ENCODE results near the gene PTPN13. TPM values are rescaled to one million over a fixed set of nuclear protein-coding genes. Genes with fewer than 3 reads are reported as not detected.
A peak's percentile ranks its signal among the peaks of the same experiment; 100 is the strongest.

Gene PTPN13
- 10 to 100 TPM; 36.3 to 49.6 (median 41.3) TPM for total RNA-seq

- H3K27ac ChIP-seq: peak within 1 kb of the TSS; percentile 80 to 92
- intact Hi-C loops (cut with DNase I; ENCODE audit: low total_unique reads): no loop called here
- TF ChIP-seq POLR2A (IDR thresholded peaks at IDR 0.05) (peak; percentile 62), CTCF (IDR thresholded peaks at IDR 0.05) (no peak), POLR2AphosphoS5 (IDR thresholded peaks at IDR 0.05) (peak; percentile 64 to 86 (median 69))
- H3K27me3 ChIP-seq: no peaks in the 10 kb centered on the region
- no peaks in the 10 kb centered on the region for H3K36me3 ChIP-seq
- peak within 1 kb of the TSS; percentile 66 to 81 (median 80) for H3K4me3 ChIP-seq
- DNase-seq (ENCODE audit: low spot score in 2 of 2): peak; percentile 94 to 97
- H3K4me1 ChIP-seq: no peaks in the 10 kb centered on the region
- H3K9me3 ChIP-seq: no peaks in the 10 kb centered on the region
These were observed at the start of gene PTPN13 for GRCh38 chr4:86593688-86594558. TSS of gene PTPN13 (plus strand) at chr4:86594315. CDS start at chr4:86635257, 40,942 bp downstream.

- no peaks in the 10 kb centered on the region for H3K36me3 ChIP-seq
- H3K9me3 ChIP-seq: no peaks in the 10 kb centered on the region
- DNase-seq (ENCODE audit: low spot score in 2 of 2): no peak
- no peaks in the 10 kb centered on the region for H3K4me1 ChIP-seq
- no peak overlapping the region for H3K27ac ChIP-seq
- H3K4me3 ChIP-seq: no peak overlapping the region
- no peaks in the 10 kb centered on the region for H3K27me3 ChIP-seq
- intact Hi-C loops (cut with DNase I; ENCODE audit: low total_unique reads): no loop called here
- TF ChIP-seq CTCF (IDR thresholded peaks at IDR 0.05) (no peak), POLR2AphosphoS5 (IDR thresholded peaks at IDR 0.05) (no peak), POLR2A (IDR thresholded peaks at IDR 0.05) (no peak)
These were observed 47.0 kb upstream of the PTPN13 start for GRCh38 chr4:86547140-86547539.

GRCh38 chr4:86549163-86549788 is 44.8 kb upstream of the PTPN13 start:
- DNase-seq (ENCODE audit: low spot score in 2 of 2): no peak
- intact Hi-C loops (cut with DNase I; ENCODE audit: low total_unique reads): no loop called here
- TF ChIP-seq CTCF (IDR thresholded peaks at IDR 0.05): no peak
- TF ChIP-seq POLR2AphosphoS5 (IDR thresholded peaks at IDR 0.05): no peak
- no peak for TF ChIP-seq POLR2A (IDR thresholded peaks at IDR 0.05)

GRCh38 chr4:86551387-86551786 is 42.7 kb upstream of the PTPN13 start:
- TF ChIP-seq POLR2A (IDR thresholded peaks at IDR 0.05) (no peak), POLR2AphosphoS5 (IDR thresholded peaks at IDR 0.05) (no peak), CTCF (IDR thresholded peaks at IDR 0.05) (no peak)
- intact Hi-C loops (cut with DNase I; ENCODE audit: low total_unique reads): no loop called here

More at GRCh38 chr4:86549163-86549788, 44.8 kb upstream of the PTPN13 start:
- no peaks in the 10 kb centered on the region for H3K9me3 ChIP-seq
- no peaks in the 10 kb centered on the region for H3K27me3 ChIP-seq
- H3K4me3 ChIP-seq: no peak overlapping the region
- no peaks in the 10 kb centered on the region for H3K4me1 ChIP-seq
- H3K36me3 ChIP-seq: no peaks in the 10 kb centered on the region
- H3K27ac ChIP-seq: no peak overlapping the region

GRCh38 chr4:86554646-86555045 is 39.5 kb upstream of the PTPN13 start:
- TF ChIP-seq CTCF (IDR thresholded peaks at IDR 0.05) (no peak), POLR2A (IDR thresholded peaks at IDR 0.05) (no peak), POLR2AphosphoS5 (IDR thresholded peaks at IDR 0.05) (no peak)
- intact Hi-C loops (cut with DNase I; ENCODE audit: low total_unique reads): no loop called here
- DNase-seq (ENCODE audit: low spot score in 2 of 2): no peak
- no peaks in the 10 kb centered on the region for H3K9me3 ChIP-seq
- no peaks in the 10 kb centered on the region for H3K36me3 ChIP-seq
- H3K4me3 ChIP-seq: no peak overlapping the region
- no peaks in the 10 kb centered on the region for H3K27me3 ChIP-seq
- H3K4me1 ChIP-seq: no peaks in the 10 kb centered on the region
- no peak overlapping the region for H3K27ac ChIP-seq

More at GRCh38 chr4:86551387-86551786, 42.7 kb upstream of the PTPN13 start:
- Histone ChIP-seq H3K4me3 (no peak overlapping the region), H3K9me3 (no peaks in the 10 kb centered on the region), H3K27me3 (no peaks in the 10 kb centered on the region), H3K27ac (no peak overlapping the region), H3K36me3 (no peaks in the 10 kb centered on the region), H3K4me1 (no peaks in the 10 kb centered on the region)
- no peak for DNase-seq (ENCODE audit: low spot score in 2 of 2)

Data from breast epithelium (tissue), 4 donors.